RWPE1 (cell line): ENCODE results near the gene LPIN1.
"Not testable (repeated sequence)": the region's sequence is repeated elsewhere in the genome, so short reads cannot be mapped to it uniquely, and the experiment has no call there.

Source experiments
- CTCF ChIA-PET: fragments of 350-600 bp; sonication (Branson Sonifier 250); formaldehyde crosslinking; extraction: SDS; loops from one replicate; lab custom pipeline; 2021; lab: Yijun Ruan, JAX
- POLR2A ChIA-PET: fragments of 400-600 bp; formaldehyde crosslinking; extraction: SDS; loops from one replicate; lab custom pipeline; 2020; ENCODE audit warnings: antibody characterized with exemption; ENCODE audit not compliant: low non-redundant PET; lab: Yijun Ruan, JAX
- DNase-seq: peaks from one replicate; pipeline ENCODE4 v3.0.0; 2012; ENCODE audit warnings: low spot score
- H3K27ac ChIP-seq: fragments of 450-650 bp; 2 replicates; pipeline ENCODE4 v1.5.1; 2017
- CTCF ChIP-seq: fragments of 450-650 bp; conservative IDR thresholded peaks from 2 replicates; pipeline ENCODE4 v1.5.1; 2017; ENCODE audit warnings: low read depth, mild to moderate bottlenecking

Gene LPIN1

GRCh38 chr2:11758187-11758586, 11.8 kb downstream of the LPIN1 start:
- TF ChIP-seq CTCF, result no peak
- CTCF ChIA-PET, result no interaction called here
- no peak for DNase-seq
- H3K27ac ChIP-seq, result no peak overlapping the region
- POLR2A ChIA-PET, result no interaction called here

- TF ChIP-seq CTCF, result no peak
- ChIA-PET POLR2A (no interaction called here), CTCF (interaction anchor here (0.6 kb wide), 1 partner anchor 28 kb away, joined by 3 read pairs; no protein-coding TSS in a partner anchor)
- no peak for DNase-seq
- H3K27ac ChIP-seq, result no peak overlapping the region
These were observed 12.2 kb downstream of the LPIN1 start for GRCh38 chr2:11758647-11759046.

- CTCF ChIA-PET, result interaction anchor here (0.6 kb wide), 1 partner anchor 28 kb away, joined by 3 read pairs; no protein-coding TSS in a partner anchor
- DNase-seq, POLR2A ChIA-PET, H3K27ac ChIP-seq: not testable (repeated sequence)
These were observed 12.9 kb downstream of the LPIN1 start for GRCh38 chr2:11759182-11759975.

GRCh38 chr2:11761259-11761658, 14.8 kb downstream of the LPIN1 start:
- ChIA-PET CTCF (interaction anchor here (0.5 kb wide), 1 partner anchor 12 kb away, joined by 4 read pairs; no protein-coding TSS in a partner anchor), POLR2A (no interaction called here)
- no peak for TF ChIP-seq CTCF
- H3K27ac ChIP-seq, result no peak overlapping the region
- DNase-seq, result no peak

GRCh38 chr2:11762031-11762430, 15.6 kb downstream of the LPIN1 start:
- POLR2A ChIA-PET, result no interaction called here
- CTCF ChIA-PET, result no interaction called here
- no peak for DNase-seq
- H3K27ac ChIP-seq, result no peak overlapping the region
- TF ChIP-seq CTCF, result no peak

- CTCF ChIA-PET, result interaction anchor here (0.7 kb wide), 1 partner anchor 82 kb away, joined by 4 read pairs; no protein-coding TSS in a partner anchor
- DNase-seq, result no peak
- TF ChIP-seq CTCF, result no peak
- no peak overlapping the region for H3K27ac ChIP-seq
- POLR2A ChIA-PET, result no interaction called here
These were observed 16.5 kb downstream of the LPIN1 start for GRCh38 chr2:11762799-11763461.

GRCh38 chr2:11764359-11764758, 17.9 kb downstream of the LPIN1 start:
- no peak for DNase-seq
- H3K27ac ChIP-seq, result no peak overlapping the region
- TF ChIP-seq CTCF, result no peak
- POLR2A ChIA-PET, result no interaction called here
- CTCF ChIA-PET, result interaction anchor here (0.6 kb wide), 2 partner anchors 9 to 11 kb away, joined by 3 to 7 read pairs; no protein-coding TSS in a partner anchor
